GM18508 (cell line): ENCODE measurements around the gene ANKZF1.
A peak's percentile ranks its signal among the peaks of the same experiment; 100 is the strongest.
"Not testable (repeated sequence)": the region's sequence is repeated elsewhere in the genome, so short reads cannot be mapped to it uniquely, and the experiment has no call there.

Source experiments
- ATAC-seq: cut with Tn5 transposase; IDR thresholded peaks from one replicate; pipeline ENCODE4 v1.9.1; 2021; ENCODE audit warnings: moderate number of reproducible peaks; ENCODE audit not compliant: insufficient read depth, unreplicated experiment

ANKZF1 gene

DNA sequence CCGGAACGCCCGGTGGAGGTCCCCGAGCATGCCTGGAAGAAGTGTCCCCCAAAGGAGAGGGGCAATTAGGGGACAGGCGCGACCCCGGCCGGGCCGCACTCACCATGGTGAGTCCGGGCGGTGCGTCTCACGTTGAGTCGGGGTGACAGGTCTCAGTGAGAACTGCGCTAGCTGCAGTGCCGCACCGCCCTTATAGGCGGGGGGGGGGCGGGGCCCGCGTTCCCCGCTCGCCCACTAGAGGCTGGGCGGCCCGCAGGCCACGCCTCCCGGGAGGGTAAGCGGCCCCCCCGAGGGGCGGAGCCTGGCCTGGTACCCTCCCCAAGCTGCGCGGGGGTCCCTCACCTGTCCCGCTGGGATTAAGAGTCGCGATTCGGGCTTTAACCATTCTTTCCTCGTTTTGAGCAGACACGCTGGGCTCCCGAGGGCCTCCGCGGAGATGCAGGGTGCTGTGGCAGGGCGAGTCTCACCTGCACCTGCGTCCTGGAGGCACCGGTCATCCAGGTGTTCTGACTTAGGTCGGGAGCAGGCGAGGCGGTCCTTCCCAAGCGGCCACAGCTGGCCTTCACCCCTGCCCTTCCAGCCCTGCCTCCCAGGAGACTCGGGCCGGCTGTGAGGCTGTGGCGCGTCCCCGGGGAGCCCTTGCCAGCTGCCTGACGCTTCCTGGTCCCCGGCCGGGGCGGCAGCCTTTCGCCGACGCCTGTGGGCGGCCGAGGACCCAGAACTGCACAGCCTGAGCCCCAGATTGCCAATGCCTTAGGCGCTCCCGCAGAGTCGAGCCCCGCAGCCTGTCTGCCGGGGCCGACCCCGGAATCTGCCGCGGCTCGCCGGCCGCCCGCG lies 24.4 kb downstream of the ANKZF1 start, which contains the start of gene TUBA4A:
TSS of gene TUBA4A (minus strand) at position 166 of the 837 bp plus-strand sequence. CDS start at position 106, 60 bp downstream.
- no peak for ATAC-seq

DNA sequence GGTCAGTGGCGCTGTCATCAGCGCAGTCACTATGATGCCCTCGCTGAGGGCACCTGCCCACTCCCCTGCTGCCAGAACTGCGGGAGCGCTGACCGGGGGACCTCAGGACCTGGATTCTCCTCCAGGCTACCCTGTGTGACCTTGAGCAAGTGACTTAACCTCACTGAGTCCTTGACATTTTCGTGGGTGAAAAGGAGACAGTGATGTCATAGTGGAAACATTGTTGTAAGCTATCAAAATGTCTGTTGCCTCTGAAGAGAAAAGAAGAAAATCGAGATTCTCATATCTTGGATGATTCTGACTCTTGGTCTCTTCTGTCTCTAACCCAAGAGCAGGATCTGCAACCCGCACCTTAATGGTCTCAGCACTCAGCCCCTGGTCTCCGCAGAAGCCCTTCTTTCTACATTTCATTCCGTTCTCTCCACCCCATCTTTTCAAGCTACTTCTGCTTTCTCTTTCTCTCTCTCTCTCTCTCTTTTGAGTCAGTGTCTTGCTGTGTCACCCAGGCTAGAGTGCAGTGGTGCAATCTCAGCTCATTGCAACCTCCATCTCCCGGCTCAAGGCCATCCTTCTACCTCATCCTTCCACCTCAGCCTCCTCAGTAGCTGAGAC lies 25.1 kb downstream of the ANKZF1 start:
- ATAC-seq = no peak

DNA sequence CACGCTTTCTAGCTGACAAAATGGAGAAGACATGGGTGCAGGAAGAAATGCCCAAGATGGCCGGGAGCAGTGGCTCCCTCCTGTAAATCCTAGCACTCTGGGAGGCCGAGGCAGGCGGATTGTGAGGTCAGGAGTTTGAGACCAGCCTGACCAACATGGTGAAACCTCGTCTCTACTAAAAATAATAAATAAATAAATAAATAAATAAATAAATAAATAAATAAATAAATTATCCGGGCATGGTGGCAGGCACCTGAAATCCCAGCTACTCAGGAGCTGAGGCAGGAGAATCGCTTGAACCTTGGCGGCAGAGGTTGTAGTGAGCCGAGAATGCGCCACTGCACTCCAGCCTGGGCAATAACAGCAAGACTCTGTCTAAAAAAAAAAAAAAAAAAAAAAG lies 29.3 kb downstream of the ANKZF1 start:
- not testable (repeated sequence) for ATAC-seq

DNA sequence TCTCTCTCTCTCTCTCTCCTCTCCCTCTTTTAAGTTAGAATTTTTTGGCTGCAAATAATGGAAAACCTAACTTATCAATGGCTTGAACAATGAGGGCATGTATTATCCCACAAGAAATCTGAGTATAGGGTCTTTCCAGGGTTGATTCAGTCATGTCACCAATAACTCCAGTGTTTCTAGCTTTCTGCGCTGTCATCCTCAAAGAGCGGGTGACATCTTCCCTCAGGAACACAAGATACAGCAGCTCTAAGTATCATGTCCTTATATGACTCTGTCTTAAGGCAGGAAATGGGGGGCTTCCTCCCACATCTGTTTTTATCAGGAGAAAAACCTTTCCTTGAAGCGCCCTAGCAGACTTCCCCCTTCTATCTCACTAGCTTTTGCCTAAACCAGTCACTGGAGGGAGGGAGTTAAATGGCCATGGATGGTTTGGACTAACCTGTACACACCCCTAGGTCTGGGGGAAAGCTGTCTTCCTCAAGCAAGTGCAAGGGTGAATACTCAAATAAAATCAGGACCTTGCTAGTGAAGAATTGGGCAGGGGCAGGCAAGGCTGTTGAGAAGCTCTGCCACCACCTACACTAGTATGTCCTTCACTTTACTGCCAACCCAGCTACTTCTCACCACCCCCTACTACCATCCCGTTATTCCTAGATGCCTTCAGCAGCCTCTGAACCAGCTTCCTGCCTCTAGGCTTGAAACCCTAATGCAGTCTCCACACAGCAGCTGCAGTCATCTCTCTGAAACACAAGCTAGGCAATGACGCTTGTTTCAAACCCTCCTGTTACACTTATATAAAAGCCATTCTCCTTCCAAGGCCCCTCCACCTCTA lies 31.6 kb downstream of the ANKZF1 start:
- ATAC-seq = no peak

DNA sequence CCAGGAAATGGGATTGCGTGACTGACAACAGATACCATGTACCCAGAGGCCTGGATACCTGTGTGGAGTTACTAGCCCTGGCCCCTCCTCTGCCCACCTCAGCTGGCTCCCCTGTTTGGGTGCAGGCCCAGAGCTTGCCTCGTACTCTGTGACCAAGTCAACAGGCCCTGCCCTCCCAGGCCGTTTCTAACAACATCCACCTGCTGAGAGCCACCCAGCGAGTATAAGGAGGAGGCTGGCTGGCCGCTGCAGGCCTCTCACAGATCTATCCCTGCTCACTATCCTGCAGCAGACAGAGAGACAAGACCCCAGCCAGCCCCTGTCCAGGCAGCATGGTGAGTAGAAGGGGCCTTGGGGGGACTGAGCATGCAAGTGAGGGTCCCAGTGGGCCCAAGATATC lies 36.6 kb downstream of the ANKZF1 start:
- no peak for ATAC-seq

DNA sequence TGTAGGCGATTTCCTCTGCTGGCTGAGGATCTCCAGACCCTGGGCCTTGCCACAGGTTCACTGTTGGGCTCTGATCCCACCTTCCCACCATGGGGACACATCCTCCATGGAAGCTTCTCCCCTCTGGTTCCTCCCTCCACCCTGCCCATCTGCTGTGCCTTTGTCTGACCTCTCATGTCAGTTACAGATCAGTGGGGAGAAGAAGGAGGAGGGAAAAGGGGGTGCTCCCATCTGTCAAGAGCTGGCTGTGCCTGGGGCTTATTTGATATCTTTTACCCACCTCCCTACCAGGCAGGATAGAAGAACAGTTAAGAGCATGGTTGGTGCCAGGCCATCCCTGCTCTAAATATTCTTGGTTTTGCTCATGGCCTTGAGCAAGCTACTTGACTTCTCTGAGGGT lies 37.3 kb downstream of the ANKZF1 start:
- ATAC-seq = no peak

DNA sequence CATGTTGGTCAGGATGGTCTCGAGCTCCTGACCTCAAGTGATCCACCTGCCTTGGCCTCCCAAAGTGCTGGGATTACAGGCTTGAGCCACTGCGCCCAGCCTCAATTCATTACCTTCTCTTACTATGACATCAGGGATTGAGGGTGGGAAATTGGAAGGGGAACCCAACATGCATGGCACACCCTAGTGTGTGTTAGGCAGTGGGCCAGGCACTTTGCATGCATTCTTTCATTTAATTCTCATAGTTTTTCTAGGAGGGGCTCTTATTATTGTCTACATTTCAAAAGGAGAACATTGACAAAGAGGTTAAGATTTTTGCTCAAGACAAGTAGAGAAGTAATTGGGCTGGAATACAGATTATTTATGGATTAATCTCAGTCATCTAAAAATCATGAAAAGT lies 38.7 kb downstream of the ANKZF1 start:
- ATAC-seq = no peak

DNA sequence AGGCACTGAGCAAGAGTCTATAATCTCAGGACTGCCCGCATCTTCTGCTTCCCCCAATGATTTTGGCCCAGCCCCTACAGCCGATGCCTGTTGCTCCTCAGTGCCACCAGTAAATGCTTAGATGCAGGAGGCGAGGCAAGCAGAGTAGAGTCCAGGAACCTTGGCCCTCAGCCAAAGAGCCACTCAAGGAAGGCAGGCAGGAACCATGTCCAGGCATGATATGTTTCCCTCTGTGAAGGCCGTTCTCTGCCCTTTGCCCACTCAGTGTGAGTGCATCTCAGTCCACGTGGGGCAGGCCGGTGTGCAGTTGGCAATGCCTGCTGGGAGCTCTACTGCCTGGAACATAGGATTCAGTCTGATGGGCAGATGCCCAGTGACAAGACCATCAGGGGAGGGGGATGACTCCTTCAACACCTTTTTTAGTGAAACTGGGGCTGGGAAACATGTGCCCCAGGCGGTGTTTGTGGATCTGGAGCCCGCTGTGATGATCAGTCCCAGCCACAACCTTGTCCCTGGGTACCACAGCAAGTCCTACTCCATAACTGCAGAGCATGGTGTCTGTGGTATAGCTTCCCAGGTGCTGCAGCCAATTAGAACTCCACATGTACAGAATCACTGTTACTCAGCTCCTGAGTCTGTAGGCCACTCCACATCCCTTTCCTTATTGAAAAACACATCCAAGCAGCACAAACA lies 39.9 kb downstream of the ANKZF1 start:
- ATAC-seq = no peak

DNA sequence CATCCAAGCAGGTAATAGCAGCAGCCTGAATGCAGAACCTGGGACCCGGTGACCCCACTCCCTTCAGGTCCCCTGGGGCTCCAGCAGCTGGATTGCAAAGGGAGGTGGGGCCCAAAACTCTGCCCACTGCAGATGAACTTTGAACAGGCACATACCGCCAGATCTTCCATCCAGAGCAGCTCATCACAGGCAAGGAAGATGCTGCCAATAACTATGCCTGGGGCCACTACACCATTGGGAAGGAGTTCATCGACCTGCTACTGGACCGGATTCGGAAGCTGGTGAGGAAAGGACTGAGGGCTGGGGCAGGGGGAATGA lies 40.4 kb downstream of the ANKZF1 start:
- no peak for ATAC-seq

DNA sequence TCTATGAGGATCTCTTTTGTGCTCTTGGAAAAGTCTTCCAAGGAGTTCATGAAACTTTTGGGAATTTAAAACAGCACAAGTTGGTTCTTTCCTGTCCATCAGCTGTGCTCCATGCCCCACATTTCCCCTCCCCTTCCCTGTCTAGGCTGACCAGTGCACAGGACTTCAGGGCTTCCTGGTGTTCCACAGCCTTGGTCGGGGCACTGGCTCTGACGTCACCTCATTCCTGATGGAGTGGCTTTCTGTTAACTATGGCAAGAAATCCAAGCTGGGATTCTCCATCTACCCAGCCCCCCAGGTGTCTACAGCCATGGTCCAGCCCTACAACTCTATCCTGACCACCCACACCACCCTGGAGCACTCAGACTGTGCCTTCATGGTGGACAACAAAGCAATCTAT lies 41.4 kb downstream of the ANKZF1 start:
- ATAC-seq = no peak

DNA sequence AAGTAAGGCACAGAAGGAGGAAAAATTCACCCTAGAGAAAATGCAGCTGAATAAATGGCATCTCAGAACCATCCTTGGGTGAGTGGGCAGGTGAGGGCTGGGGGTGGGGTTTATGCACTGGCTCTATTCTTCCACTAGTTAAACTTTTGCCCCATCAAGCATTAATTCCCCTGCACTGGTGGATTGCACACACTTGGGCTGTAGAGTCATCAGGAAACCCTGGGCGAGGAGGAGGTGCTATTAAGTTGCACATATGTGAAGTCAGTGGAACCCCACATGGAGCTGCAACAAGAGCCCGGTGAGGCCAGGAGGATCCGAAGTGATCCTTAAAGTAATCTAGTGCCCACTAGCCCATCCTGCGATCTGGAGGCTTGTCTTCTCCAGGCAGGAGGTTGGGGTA lies 42.8 kb downstream of the ANKZF1 start:
- no peak for ATAC-seq

DNA sequence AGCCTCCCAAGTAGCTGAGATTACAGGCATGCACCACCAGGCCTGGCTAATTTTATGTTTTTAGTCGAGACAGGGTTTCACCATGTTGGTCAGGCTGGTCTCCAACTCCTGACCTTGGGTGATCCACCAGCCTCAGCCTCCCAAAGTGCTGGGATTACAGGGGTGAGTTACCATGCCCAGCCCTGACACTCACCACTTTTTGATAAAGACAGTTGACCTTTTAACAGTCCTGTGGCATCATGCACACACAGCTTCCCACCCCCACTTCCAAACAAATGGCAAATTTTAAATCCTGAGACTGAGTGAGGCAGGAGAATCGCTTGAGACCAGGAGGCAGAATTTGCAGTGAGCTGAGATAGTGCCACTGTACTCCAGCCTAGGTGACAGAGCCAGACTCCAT lies 43.4 kb downstream of the ANKZF1 start:
- ATAC-seq = no peak

DNA sequence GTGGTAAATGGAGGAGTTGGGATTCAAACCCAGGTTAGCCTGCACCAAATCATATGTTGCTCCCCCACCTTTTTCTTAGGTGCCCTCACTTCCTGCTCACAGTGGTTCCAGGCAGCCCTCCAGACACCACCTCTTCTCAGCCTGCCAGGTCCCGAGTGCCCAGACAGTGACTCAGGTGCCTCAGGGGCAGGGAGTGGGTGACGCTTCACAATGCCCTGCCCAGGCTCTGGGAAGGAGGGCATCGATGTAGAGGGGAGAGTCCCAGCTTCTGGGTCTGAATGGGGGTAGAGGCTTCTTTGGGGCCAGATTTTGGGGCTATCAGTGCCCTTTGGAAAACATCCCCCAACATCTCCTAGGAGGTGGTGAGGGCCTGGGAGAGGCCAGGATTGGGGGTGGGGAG lies 44.3 kb downstream of the ANKZF1 start:
- ATAC-seq = no peak

DNA sequence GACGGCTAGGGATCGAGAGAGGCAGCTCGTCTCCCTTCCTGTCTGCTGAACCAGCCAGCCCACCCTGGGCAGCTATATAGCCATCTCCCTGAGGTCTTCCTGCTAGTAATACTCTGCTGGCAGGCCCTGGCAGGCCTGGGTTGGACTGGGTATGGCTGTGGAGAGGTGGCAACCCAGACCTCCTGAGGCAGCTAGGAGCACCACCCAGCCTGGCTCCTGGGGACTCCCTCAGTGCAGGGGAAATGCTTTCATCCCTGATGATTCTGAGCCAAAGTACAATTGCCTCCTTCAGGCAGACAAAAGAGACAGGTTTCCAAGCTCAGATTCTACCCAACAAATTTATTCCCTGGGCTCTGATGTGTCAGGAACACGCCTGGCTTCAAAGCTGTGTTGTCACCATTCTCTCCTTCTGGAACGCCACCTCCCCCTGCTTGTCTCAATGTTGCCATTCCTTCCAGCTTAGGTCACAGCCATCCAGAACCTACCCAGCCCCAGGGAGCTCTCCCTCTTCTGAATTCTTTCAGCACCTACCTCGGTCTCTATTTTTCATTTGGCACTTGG lies 44.8 kb downstream of the ANKZF1 start:
- no peak for ATAC-seq

DNA sequence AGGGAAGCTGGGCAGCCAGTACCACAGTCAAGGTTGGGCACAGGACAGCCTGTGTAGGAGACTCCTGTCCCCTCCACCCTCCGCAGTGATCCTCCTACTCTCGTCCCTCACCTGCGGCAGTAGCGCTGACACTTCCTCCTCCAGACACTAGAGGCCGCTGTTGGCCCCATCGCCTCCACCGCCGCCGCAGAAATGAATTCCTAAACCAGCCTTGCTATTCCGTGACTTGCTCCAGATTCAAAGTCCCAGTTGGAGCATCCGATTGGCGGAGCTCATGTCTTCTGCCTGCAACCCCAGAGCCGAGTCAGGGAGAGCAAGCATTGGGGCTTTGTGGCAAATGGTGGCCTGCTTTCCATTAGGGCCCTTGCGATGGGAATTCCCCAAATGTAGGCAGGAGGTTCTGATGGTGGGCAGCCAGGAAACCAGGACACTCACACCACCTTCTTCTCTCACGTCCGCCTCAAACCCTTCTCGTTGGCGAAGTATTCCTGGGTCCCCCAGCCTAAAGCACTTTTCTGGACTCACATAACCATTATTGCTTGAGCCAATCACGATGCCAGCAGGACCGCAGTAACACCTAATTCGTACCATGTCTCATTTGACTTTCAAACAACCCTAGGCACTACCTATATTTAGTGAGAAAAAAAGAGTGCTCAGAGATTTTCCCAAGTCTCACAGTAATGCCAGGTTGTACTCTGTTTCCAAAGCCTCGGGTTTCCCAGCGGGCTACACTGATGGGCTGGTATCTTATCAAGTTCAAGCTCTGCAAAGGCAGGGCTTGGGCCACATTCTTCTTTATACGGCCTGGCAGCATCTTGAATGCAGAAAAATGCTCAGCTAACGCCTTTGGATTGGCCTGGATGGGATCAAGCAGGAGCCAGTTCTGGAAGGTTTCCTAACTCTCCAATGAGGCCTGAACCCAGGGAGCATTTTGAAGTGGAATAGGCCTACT lies 48.4 kb downstream of the ANKZF1 start:
- ATAC-seq = no peak

DNA sequence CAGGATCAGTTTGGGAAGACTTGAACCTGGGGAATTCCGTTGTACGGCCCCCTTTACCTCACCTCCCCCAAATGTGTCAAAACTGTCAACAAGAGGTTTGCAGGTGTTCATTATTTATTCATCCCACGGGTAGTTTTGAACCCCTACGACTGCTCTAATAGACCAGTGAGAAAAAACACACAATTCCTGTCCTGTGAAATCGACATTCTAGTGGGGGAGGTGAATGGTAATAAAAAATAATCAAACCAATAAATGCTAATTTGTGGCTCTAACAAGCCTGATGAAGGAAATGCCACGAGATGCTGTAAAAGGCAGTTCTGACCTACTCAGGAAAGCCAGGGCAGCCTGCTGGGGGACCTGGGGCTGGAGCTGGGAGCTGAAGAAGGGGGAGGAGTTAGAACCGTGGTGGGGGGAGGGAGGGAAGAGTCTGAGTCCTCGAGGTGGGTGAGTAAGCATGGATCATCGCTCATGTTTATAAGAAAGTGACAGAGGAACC lies 49.1 kb downstream of the ANKZF1 start:
- ATAC-seq = no peak

DNA sequence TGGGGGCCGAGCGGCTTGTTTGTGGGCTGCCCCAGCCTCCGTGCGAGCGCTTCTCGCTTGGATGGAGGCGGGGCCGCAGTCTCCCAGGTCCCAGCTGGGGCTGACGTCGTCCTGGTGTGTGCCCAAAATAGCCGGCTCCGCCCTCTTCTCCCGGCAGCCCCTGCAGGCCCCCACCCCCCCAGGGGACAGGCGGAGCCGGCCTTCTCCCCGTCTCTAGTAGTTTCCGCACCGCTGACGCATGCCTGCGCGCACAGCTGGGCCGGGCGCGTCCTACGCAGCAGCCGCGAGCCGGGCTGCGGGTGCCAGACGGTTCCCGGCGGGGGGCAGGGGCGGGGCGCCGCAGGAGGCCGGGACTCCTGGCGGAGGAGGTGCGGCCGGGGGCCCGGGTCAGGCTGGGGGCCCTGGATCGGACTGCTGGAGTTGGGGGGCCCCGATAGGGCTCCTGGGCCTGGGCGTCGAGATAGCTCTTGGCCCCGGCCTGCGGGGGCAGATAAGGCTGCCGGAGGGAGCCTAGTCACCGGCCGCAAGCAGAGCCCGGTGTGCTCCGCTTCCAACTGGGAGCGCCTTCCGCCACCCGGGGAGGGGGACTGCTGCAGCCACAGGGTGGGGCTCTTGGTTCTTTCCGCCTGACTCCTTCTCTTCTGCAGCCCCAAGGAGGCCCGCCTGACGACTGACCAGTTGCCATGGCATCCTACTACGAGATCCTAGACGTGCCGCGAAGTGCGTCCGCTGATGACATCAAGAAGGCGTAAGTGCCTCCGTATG lies 49.7 kb downstream of the ANKZF1 start, which contains the start of gene DNAJB2:
TSS of gene DNAJB2 (plus strand) at position 216 of the 765 bp plus-strand sequence. CDS start at position 684, 468 bp downstream.
- ATAC-seq = peak; percentile 63

DNA sequence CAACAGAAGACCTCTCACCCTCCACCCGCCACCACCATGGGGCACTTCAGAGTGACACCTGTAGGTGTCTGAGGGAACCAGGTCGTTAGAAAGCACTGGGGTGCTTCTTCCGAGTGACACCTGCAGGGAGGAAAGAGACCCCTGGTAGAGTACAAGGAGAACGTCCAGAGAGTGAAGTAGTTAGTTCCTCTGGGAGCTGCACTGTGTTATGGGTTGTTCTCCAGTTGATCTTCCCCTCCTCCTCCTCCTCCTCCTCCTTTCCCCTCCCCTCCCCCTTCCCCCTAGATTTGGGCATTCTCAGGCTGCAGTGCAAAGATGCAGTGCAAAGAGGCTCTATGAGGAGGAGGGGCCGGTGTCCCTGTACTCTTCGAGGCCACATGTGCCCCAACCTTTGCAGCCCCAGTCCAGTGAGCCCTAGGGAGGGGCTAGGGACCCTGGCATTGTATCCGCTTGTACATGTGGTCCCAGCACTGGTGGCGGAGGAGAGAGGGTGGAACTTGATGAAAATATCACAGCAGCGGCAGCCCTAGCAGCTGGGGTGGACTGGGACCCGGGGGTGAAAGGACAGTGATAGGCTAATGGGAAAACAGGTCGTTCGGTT lies 50.4 kb downstream of the ANKZF1 start:
- no peak for ATAC-seq
